Stimulated activated CD4-positive, alpha-beta T cell treated with anti-CD3 and anti-CD28 coated beads, Interleukin-15, amount 100 ng/mL, for 24 hours (primary cell): Measurements from ENCODE around the gene TDRD12.
"Not testable (repeated sequence)": the region's sequence is repeated elsewhere in the genome, so short reads cannot be mapped to it uniquely, and the experiment has no call there.

Source experiments
- DNase-seq: peaks from one replicate; pipeline ENCODE4 v3.0.0-alpha.2; 2020

The TDRD12 gene

GRCh38 chr19:32833388-32833787 is 113.8 kb downstream of the TDRD12 start:
- not testable (repeated sequence) for DNase-seq

GRCh38 chr19:32837531-32837930 is 118.0 kb downstream of the TDRD12 start:
- peak; percentile 25 for DNase-seq

- DNase-seq = no peak
These were observed 122.5 kb downstream of the TDRD12 start for GRCh38 chr19:32842061-32842460.

GRCh38 chr19:32843716-32844245 is 124.2 kb downstream of the TDRD12 start:
- no peak for DNase-seq

GRCh38 chr19:32848035-32848434 is 128.5 kb downstream of the TDRD12 start:
- not testable (repeated sequence) for DNase-seq

GRCh38 chr19:32852216-32852615 is 132.6 kb downstream of the TDRD12 start:
- no peak for DNase-seq

GRCh38 chr19:32856818-32857217 is 137.3 kb downstream of the TDRD12 start:
- not testable (repeated sequence) for DNase-seq

- DNase-seq = no peak
These were observed 138.0 kb downstream of the TDRD12 start for GRCh38 chr19:32857584-32857983.

- no peak for DNase-seq
These were observed 138.6 kb downstream of the TDRD12 start for GRCh38 chr19:32858155-32858554.

- DNase-seq = no peak
These were observed 139.0 kb downstream of the TDRD12 start for GRCh38 chr19:32858559-32858958.

GRCh38 chr19:32859591-32859990 is 140.0 kb downstream of the TDRD12 start:
- no peak for DNase-seq

- DNase-seq = no peak
These were observed 142.0 kb downstream of the TDRD12 start for GRCh38 chr19:32861596-32861995.

GRCh38 chr19:32862173-32862572 is 142.6 kb downstream of the TDRD12 start:
- DNase-seq = no peak

GRCh38 chr19:32862741-32863140 is 143.2 kb downstream of the TDRD12 start:
- DNase-seq = no peak

GRCh38 chr19:32863301-32863700 is 143.7 kb downstream of the TDRD12 start:
- no peak for DNase-seq

GRCh38 chr19:32863841-32864240 is 144.3 kb downstream of the TDRD12 start:
- DNase-seq = no peak

- DNase-seq = no peak
These were observed 144.9 kb downstream of the TDRD12 start for GRCh38 chr19:32864318-32865007.

- DNase-seq = no peak
These were observed 145.8 kb downstream of the TDRD12 start for GRCh38 chr19:32865326-32865725.

GRCh38 chr19:32866061-32866460 is 146.5 kb downstream of the TDRD12 start:
- DNase-seq = no peak

GRCh38 chr19:32866564-32867265 is 147.1 kb downstream of the TDRD12 start:
- DNase-seq = no peak

GRCh38 chr19:32867436-32867835 is 147.9 kb downstream of the TDRD12 start:
- not testable (repeated sequence) for DNase-seq

- no peak for DNase-seq
These were observed 148.8 kb downstream of the TDRD12 start for GRCh38 chr19:32868206-32868950.

GRCh38 chr19:32869369-32869965 is 149.9 kb downstream of the TDRD12 start, which contains the start of gene SLC7A9:
TSS of gene SLC7A9 (minus strand) at chr19:32869767. CDS start at chr19:32868534, 1,233 bp downstream.
- no peak for DNase-seq
